Measurements from ENCODE around the gene ELK3. TPM values are rescaled to one million over a fixed set of nuclear protein-coding genes. Genes with fewer than 3 reads are reported as not detected.

The ELK3 gene
- total RNA-seq, 2 experiments from 2014 or later: 46.3 TPM

GRCh38 chr12:96241846-96242256 lies 47.7 kb downstream of the ELK3 start:
- Mint-ChIP-seq H3K27ac (peak overlapping the region; percentile 84), H3K27me3 (no peaks in the 10 kb centered on the region), H3K36me3 (ENCODE audit: low read depth) (peaks cover 49% of the 10 kb centered on the region), H3K4me1 (peaks cover 75% of the 10 kb centered on the region), H3K4me3 (peak overlapping the region; percentile 65), H3K9me3 (no peaks in the 10 kb centered on the region)
- POLR2A ChIA-PET: interaction anchor here (1.0 to 5.2 kb wide), 6 partner anchors 10 to 204 kb away, joined by 3 to 30 read pairs (median 4); partner anchors contain the start of gene CDK17
- CTCF ChIA-PET: interaction anchor here (1.2 to 3.9 kb wide), 5 partner anchors 57 to 275 kb away, joined by 3 to 13 read pairs (median 5); partner anchors contain the start of gene CDK17
- peak; percentile 84 for DNase-seq

GRCh38 chr12:96242597-96242996 lies 48.4 kb downstream of the ELK3 start:
- DNase-seq: no peak
- Mint-ChIP-seq H3K4me3 (no peak overlapping the region), H3K36me3 (ENCODE audit: low read depth) (peaks cover 52% of the 10 kb centered on the region), H3K4me1 (peaks cover 75% of the 10 kb centered on the region), H3K9me3 (no peaks in the 10 kb centered on the region), H3K27ac (peak overlapping the region; percentile 9), H3K27me3 (no peaks in the 10 kb centered on the region)
- POLR2A ChIA-PET: interaction anchor here (1.1 to 5.2 kb wide), 3 partner anchors 9 to 157 kb away, joined by 5 to 30 read pairs (median 7); partner anchors contain the start of gene CDK17
- CTCF ChIA-PET: interaction anchor here (1.2 to 3.9 kb wide), 5 partner anchors 56 to 274 kb away, joined by 3 to 13 read pairs (median 5); partner anchors contain the start of gene CDK17

- peaks cover 70% of the 10 kb centered on the region for H3K36me3 Mint-ChIP-seq (ENCODE audit: low read depth)
- ChIA-PET CTCF (no interaction called here), POLR2A (no interaction called here)
- no peak overlapping the region for H3K27ac Mint-ChIP-seq
- H3K9me3 Mint-ChIP-seq: no peaks in the 10 kb centered on the region
- peaks cover 67% of the 10 kb centered on the region for H3K4me1 Mint-ChIP-seq
- H3K4me3 Mint-ChIP-seq: no peak overlapping the region
- no peak for DNase-seq
- no peaks in the 10 kb centered on the region for H3K27me3 Mint-ChIP-seq
Measured at GRCh38 chr12:96244826-96245225, 50.7 kb downstream of the ELK3 start.

GRCh38 chr12:96246926-96247505 lies 52.8 kb downstream of the ELK3 start:
- CTCF ChIA-PET: no interaction called here
- Mint-ChIP-seq H3K27ac (no peak overlapping the region), H3K9me3 (no peaks in the 10 kb centered on the region), H3K4me3 (no peak overlapping the region), H3K27me3 (no peaks in the 10 kb centered on the region), H3K36me3 (ENCODE audit: low read depth) (peaks cover 75% of the 10 kb centered on the region), H3K4me1 (peaks cover 62% of the 10 kb centered on the region)
- POLR2A ChIA-PET: no interaction called here
- DNase-seq: no peak

- DNase-seq: no peak
- Mint-ChIP-seq H3K4me3 (no peak overlapping the region), H3K27ac (no peak overlapping the region), H3K27me3 (no peaks in the 10 kb centered on the region), H3K9me3 (no peaks in the 10 kb centered on the region), H3K36me3 (ENCODE audit: low read depth) (peaks cover 80% of the 10 kb centered on the region), H3K4me1 (peaks cover 58% of the 10 kb centered on the region)
- CTCF ChIA-PET: no interaction called here
- POLR2A ChIA-PET: no interaction called here
Measured at GRCh38 chr12:96247563-96247962, 53.4 kb downstream of the ELK3 start.

GRCh38 chr12:96248136-96248931 lies 54.2 kb downstream of the ELK3 start:
- Mint-ChIP-seq H3K4me1 (peaks cover 51% of the 10 kb centered on the region), H3K27ac (no peak overlapping the region), H3K9me3 (no peaks in the 10 kb centered on the region), H3K27me3 (no peaks in the 10 kb centered on the region), H3K36me3 (ENCODE audit: low read depth) (peaks cover 77% of the 10 kb centered on the region), H3K4me3 (no peak overlapping the region)
- ChIA-PET POLR2A (no interaction called here), CTCF (interaction anchor here (1.3 to 1.6 kb wide), 2 partner anchors 32 to 268 kb away, joined by 3 to 4 read pairs; no protein-coding TSS in a partner anchor)
- DNase-seq: no peak

GRCh38 chr12:96249196-96250118 lies 55.3 kb downstream of the ELK3 start:
- Mint-ChIP-seq H3K9me3 (no peaks in the 10 kb centered on the region), H3K4me1 (peaks cover 47% of the 10 kb centered on the region), H3K4me3 (no peak overlapping the region), H3K27me3 (no peaks in the 10 kb centered on the region), H3K36me3 (ENCODE audit: low read depth) (peaks cover 78% of the 10 kb centered on the region), H3K27ac (peak overlapping the region; percentile 19)
- ChIA-PET POLR2A (no interaction called here), CTCF (interaction anchor here (1.3 to 1.6 kb wide), 2 partner anchors 34 to 267 kb away, joined by 3 to 4 read pairs; no protein-coding TSS in a partner anchor)
- DNase-seq: no peak

- no peak for DNase-seq
- Mint-ChIP-seq H3K4me3 (no peak overlapping the region), H3K27ac (no peak overlapping the region), H3K27me3 (no peaks in the 10 kb centered on the region), H3K9me3 (no peaks in the 10 kb centered on the region), H3K4me1 (peaks cover 46% of the 10 kb centered on the region), H3K36me3 (ENCODE audit: low read depth) (peaks cover 73% of the 10 kb centered on the region)
- ChIA-PET POLR2A (no interaction called here), CTCF (no interaction called here)
Measured at GRCh38 chr12:96250119-96250685, 56.0 kb downstream of the ELK3 start.

GRCh38 chr12:96255077-96255476 lies 60.9 kb downstream of the ELK3 start:
- no peak overlapping the region for H3K4me3 Mint-ChIP-seq
- peaks cover 23% of the 10 kb centered on the region for H3K4me1 Mint-ChIP-seq
- ChIA-PET CTCF (interaction anchor here (0.6 to 1.6 kb wide), 3 partner anchors 144 to 583 kb away, joined by 3 to 4 read pairs (median 3); partner anchors contain the start of gene CDK17), POLR2A (interaction anchor here (1.1 to 1.4 kb wide), 3 partner anchors 9 to 13 kb away, joined by 4 to 8 read pairs (median 7); no protein-coding TSS in a partner anchor)
- H3K9me3 Mint-ChIP-seq: no peaks in the 10 kb centered on the region
- H3K27me3 Mint-ChIP-seq: no peaks in the 10 kb centered on the region
- H3K36me3 Mint-ChIP-seq (ENCODE audit: low read depth): peaks cover 46% of the 10 kb centered on the region
- no peak for DNase-seq
- H3K27ac Mint-ChIP-seq: peak overlapping the region; percentile 9

- Mint-ChIP-seq H3K36me3 (ENCODE audit: low read depth) (peaks cover 42% of the 10 kb centered on the region), H3K4me3 (no peak overlapping the region), H3K9me3 (no peaks in the 10 kb centered on the region), H3K4me1 (peaks cover 9% of the 10 kb centered on the region), H3K27ac (no peak overlapping the region), H3K27me3 (no peaks in the 10 kb centered on the region)
- ChIA-PET CTCF (no interaction called here), POLR2A (interaction anchor here (0.8 to 1.7 kb wide), 4 partner anchors 10 to 144 kb away, joined by 3 to 8 read pairs (median 3); no protein-coding TSS in a partner anchor)
- no peak for DNase-seq
Measured at GRCh38 chr12:96256672-96257361, 62.6 kb downstream of the ELK3 start.

- H3K9me3 Mint-ChIP-seq: no peaks in the 10 kb centered on the region
- ChIA-PET POLR2A (interaction anchor here (0.9 to 1.7 kb wide), 4 partner anchors 16 to 259 kb away, joined by 3 to 4 read pairs (median 3); no protein-coding TSS in a partner anchor), CTCF (interaction anchor here (0.9 to 1.3 kb wide), 2 partner anchors 259 kb away, joined by 3 to 5 read pairs; no protein-coding TSS in a partner anchor)
- peaks cover 41% of the 10 kb centered on the region for H3K36me3 Mint-ChIP-seq (ENCODE audit: low read depth)
- H3K4me1 Mint-ChIP-seq: peaks cover 7% of the 10 kb centered on the region
- H3K27ac Mint-ChIP-seq: no peak overlapping the region
- DNase-seq: no peak
- H3K4me3 Mint-ChIP-seq: no peak overlapping the region
- H3K27me3 Mint-ChIP-seq: no peaks in the 10 kb centered on the region
Measured at GRCh38 chr12:96257550-96258103, 63.5 kb downstream of the ELK3 start.

Measured in activated CD4-positive, alpha-beta memory T cell treated with anti-CD3 and anti-CD28 coated beads, Interleukin-2, amount 10 ng/mL, durations not matched to agents 7 days and 5 days (primary cell).